Coronary artery (tissue), 2 donors: ENCODE measurements around the gene KCMF1.

Experiments
- DNase-seq: peaks from one replicate; pipeline ENCODE4 v3.0.0-alpha.2; 2017; ENCODE audit warnings: low spot score
- H3K27ac ChIP-seq, 2 donors: fragments of 200-600 bp; sonication (generic); one replicate each; pipeline ENCODE4 v1.5.1; 2016 to 2019
- H3K4me3 ChIP-seq: fragments of 200-600 bp; sonication (generic); 2 replicates; pipeline ENCODE4 v1.5.1; 2016; ENCODE audit warnings: mild to moderate bottlenecking, moderate library complexity
- TF ChIP-seq, protein P1 (sequence below): fragments of 200-600 bp; sonication (generic); IDR thresholded peaks from one replicate; pipeline ENCODE4 v1.5.1; 2019; ENCODE audit warnings: antibody characterized with exemption

KCMF1 gene

DNA sequence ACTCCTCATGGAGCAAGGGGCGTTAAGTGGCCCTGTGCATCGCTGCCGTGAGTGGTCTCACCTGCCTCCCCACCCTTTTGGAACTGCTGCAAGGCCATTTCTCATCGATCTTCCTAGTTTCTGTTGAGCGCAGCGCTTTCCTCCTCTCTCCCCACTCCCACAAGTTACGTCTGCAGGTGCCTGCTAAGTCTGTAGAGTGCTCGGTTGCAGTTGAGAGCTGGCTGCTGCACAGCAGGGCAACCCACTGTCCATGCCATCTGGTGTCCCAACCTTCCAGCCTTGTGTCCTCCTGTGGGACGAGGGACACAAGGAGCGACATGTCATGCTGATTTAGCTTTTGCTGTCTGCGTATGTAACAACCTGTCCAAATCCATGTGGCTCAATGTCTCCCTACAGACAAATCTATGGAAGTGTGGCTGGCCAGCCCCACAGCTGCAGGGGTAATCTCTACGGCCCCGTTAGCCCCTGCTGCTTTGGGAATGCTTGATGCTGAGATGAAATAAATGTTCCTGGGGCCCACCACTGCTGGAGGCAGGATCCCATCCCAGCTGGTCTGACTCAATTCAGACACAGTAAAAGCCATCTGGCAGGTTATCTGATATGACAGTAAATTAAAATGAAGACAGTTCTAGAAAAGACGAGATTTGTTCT, 94.1 kb downstream of the KCMF1 start:
- DNase-seq: no peak
- TF ChIP-seq, protein P1, sequence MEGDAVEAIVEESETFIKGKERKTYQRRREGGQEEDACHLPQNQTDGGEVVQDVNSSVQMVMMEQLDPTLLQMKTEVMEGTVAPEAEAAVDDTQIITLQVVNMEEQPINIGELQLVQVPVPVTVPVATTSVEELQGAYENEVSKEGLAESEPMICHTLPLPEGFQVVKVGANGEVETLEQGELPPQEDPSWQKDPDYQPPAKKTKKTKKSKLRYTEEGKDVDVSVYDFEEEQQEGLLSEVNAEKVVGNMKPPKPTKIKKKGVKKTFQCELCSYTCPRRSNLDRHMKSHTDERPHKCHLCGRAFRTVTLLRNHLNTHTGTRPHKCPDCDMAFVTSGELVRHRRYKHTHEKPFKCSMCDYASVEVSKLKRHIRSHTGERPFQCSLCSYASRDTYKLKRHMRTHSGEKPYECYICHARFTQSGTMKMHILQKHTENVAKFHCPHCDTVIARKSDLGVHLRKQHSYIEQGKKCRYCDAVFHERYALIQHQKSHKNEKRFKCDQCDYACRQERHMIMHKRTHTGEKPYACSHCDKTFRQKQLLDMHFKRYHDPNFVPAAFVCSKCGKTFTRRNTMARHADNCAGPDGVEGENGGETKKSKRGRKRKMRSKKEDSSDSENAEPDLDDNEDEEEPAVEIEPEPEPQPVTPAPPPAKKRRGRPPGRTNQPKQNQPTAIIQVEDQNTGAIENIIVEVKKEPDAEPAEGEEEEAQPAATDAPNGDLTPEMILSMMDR: no peak
- Histone ChIP-seq H3K4me3 (no peak overlapping the region), H3K27ac (no peak overlapping the region)

DNA sequence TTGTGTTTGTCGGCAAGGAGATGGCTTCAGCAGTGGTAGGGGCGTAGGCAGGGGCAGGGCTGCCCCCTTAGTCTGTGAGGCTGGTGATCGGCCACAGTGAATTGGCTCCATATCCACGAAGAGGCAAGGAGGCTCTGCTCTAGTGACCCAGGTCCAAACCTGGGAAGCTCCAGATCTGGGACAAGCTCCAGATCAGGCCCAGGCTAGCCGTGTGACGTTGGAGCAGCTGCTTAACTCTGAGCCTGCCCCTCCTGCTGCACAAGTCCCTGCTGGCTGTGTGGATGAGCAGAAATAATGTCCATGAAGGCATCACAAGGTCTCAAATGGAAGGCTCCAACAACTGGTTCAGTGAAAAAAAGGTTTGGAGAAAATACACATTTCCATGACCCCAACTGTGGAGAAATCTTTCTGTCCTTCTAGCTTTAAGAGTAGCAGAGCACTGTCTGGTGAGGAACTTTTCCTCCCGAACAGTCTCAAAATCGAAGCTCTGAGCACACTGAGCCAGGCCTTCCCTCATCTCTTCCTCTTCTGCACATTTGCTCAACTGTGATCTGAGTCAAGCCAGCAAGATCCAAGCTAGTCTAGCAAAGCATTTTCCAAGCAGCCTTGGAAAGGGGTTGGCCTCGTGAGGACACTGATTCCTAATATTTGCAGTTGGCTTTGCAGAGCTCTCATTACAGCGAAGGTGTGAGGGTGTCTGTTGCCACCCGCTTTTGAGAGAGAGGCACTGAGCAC, 95.2 kb downstream of the KCMF1 start:
- TF ChIP-seq, protein P1: no peak
- Histone ChIP-seq H3K27ac (no peak overlapping the region), H3K4me3 (no peak overlapping the region)
- DNase-seq: no peak

DNA sequence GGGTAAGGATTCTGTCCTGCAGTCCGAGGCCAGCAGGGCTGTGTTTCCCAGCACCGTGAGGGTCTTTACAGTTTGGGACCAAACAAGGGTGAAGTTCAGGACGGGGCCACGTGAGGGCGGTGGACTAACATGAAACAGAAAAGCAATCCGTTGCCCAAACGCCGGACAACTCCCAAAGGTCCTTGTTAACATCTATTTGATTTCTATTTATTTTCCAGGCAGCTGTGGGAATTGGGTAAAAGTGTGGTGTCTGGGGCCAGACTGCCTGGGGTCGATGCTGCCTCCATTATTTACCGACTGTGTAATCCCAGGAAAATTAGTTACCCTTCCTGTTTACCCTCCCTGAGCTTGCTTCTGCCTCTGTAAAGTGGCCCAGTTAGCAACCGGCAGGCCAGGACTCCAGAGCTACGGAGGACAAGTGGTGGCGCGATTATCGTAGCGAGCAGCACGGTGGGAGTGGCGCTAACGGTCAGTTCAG, 96.0 kb downstream of the KCMF1 start:
- no peak overlapping the region for H3K27ac ChIP-seq
- peak; percentile 82 for DNase-seq

GRCh38 chr2:85071096-85071495, 100.1 kb downstream of the KCMF1 start:
- TF ChIP-seq, protein P1: no peak
- H3K4me3 ChIP-seq: no peak overlapping the region
- no peak overlapping the region for H3K27ac ChIP-seq
- DNase-seq: no peak

More for the DNA sequence above, 96.0 kb downstream of the KCMF1 start:
- peak overlapping the region; percentile 65 for H3K4me3 ChIP-seq
- TF ChIP-seq, protein P1: peak; percentile 57

GRCh38 chr2:85073033-85073432, 102.1 kb downstream of the KCMF1 start:
- H3K27ac ChIP-seq: no peak overlapping the region
- TF ChIP-seq, protein P1: no peak
- H3K4me3 ChIP-seq: no peak overlapping the region
- no peak for DNase-seq

DNA sequence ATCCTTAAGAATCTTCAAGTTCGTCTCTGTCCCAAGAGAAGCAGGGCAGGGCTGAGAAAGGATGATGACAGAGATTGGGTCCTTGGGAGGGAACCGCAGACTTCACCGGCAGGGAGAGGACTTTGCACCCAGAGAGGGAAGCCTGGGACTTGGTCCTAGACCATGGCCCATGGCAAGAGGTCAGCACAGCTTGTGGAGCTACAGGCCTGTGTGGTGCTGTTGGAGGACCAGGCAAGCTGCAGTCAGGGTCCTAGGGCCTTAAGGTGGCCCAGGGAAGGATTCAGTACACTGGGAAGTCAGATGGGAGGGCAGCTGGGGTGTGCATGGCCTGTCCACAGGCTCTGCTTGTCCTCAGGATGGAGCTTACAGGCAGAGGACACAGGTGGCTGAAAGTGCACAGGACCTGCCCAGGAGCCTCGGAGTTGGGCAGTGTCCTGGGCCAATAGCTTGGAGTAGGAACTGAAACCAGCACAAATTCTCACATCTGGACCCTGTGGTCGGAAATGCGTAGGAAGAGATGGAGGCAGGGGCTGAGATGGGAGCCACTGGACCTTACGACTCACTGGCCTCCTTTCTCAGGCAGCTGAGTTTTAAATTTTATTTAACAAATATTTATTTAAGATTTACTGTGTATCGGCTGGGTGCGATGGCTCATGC, 105.8 kb downstream of the KCMF1 start:
- TF ChIP-seq, protein P1: no peak
- Histone ChIP-seq H3K4me3 (no peak overlapping the region), H3K27ac (no peak overlapping the region)
- no peak for DNase-seq
